GM23338 (cell line): ENCODE results near the gene PHC2. TPM values are rescaled to one million over a fixed set of nuclear protein-coding genes. Genes with fewer than 3 reads are reported as not detected.

ENCODE experiments used
- ATAC-seq: fragments of 200-7000 bp; cut with Tn5 transposase; 3 replicates; pipeline ENCODE4 v1.9.1; 2020
- DNase-seq: peaks from one replicate; pipeline ENCODE4 v3.0.0-alpha.2; 2015; ENCODE audit warnings: low spot score
- H2AFZ ChIP-seq: fragments of 200-600 bp; sonication (generic); 2 replicates; pipeline ENCODE4 v1.8.0; 2016; ENCODE audit warnings: antibody characterized with exemption, mild to moderate bottlenecking, moderate library complexity
- H3F3A ChIP-seq: fragments of 200-600 bp; sonication (generic); replicated peaks from 2 replicates; pipeline ENCODE4 v1.8.0; 2017; ENCODE audit warnings: antibody characterized with exemption, mixed run types, low read depth
- H3K27ac ChIP-seq: fragments of 200-600 bp; sonication (generic); 2 replicates; pipeline ENCODE4 v1.6.1; 2016; ENCODE audit warnings: low read depth
- H3K27me3 ChIP-seq: fragments of 200-600 bp; sonication (generic); 2 replicates; pipeline ENCODE4 v1.8.0; 2016; ENCODE audit warnings: mild to moderate bottlenecking, mixed run types, moderate library complexity; ENCODE audit not compliant: insufficient read depth
- H3K36me3 ChIP-seq: fragments of 200-600 bp; sonication (generic); 2 replicates; pipeline ENCODE4 v1.8.0; 2016; ENCODE audit warnings: mild to moderate bottlenecking; ENCODE audit not compliant: insufficient read depth
- H3K4me1 ChIP-seq: fragments of 200-600 bp; sonication (generic); 2 replicates; pipeline ENCODE4 v1.8.0; 2016; ENCODE audit warnings: mild to moderate bottlenecking, moderate library complexity; ENCODE audit not compliant: insufficient read depth
- H3K4me2 ChIP-seq: fragments of 200-600 bp; sonication (generic); 2 replicates; pipeline ENCODE4 v1.7.1; 2017; ENCODE audit warnings: mixed run types
- H3K4me3 ChIP-seq: fragments of 200-600 bp; sonication (generic); 2 replicates; pipeline ENCODE4 v1.6.1; 2016; ENCODE audit warnings: mixed run types
- H3K79me2 ChIP-seq: fragments of 200-600 bp; sonication (generic); replicated peaks from 2 replicates; pipeline ENCODE4 v1.8.0; 2017; ENCODE audit warnings: mild to moderate bottlenecking; ENCODE audit not compliant: insufficient read depth
- H3K9me2 ChIP-seq: fragments of 200-600 bp; sonication (generic); 2 replicates; pipeline ENCODE4 v1.8.0; 2017; ENCODE audit not compliant: insufficient read depth
- H4K20me1 ChIP-seq: fragments of 200-600 bp; sonication (generic); replicated peaks from 2 replicates; pipeline ENCODE4 v1.8.0; 2017; ENCODE audit warnings: mild to moderate bottlenecking; ENCODE audit not compliant: insufficient read depth
- H3K27ac Mint-ChIP-seq: 2 replicates; pipeline ENCODE4 v1.8.0; 2020; ENCODE audit warnings: inconsistent platforms, mild to moderate bottlenecking, moderate library complexity, mixed read lengths
- H3K27me3 Mint-ChIP-seq: 3 replicates; pipeline ENCODE4 v1.8.0; 2022; ENCODE audit warnings: low read depth, mild to moderate bottlenecking, moderate library complexity, mixed read lengths, inconsistent platforms; ENCODE audit not compliant: insufficient read depth, poor library complexity
- H3K36me3 Mint-ChIP-seq: 3 replicates; pipeline ENCODE4 v1.8.0; 2021; ENCODE audit warnings: low read depth, mild to moderate bottlenecking, inconsistent platforms, moderate library complexity, mixed read lengths
- H3K4me1 Mint-ChIP-seq: 3 replicates; pipeline ENCODE4 v1.8.0; 2020; ENCODE audit warnings: mild to moderate bottlenecking, inconsistent platforms, mixed read lengths
- H3K4me3 Mint-ChIP-seq: 3 replicates; pipeline ENCODE4 v1.8.0; 2021; ENCODE audit warnings: moderate library complexity, mild to moderate bottlenecking, inconsistent platforms, mixed read lengths
- H3K9me3 Mint-ChIP-seq: 3 replicates; pipeline ENCODE4 v1.8.0; 2020; ENCODE audit warnings: moderate library complexity, mild to moderate bottlenecking, inconsistent platforms, mixed read lengths
- JUNB ChIP-seq: IDR thresholded peaks from one replicate; pipeline ENCODE4 v1.6.1; 2016; ENCODE audit warnings: antibody characterized with exemption; ENCODE audit not compliant: unreplicated experiment
- REST ChIP-seq: IDR thresholded peaks from one replicate; pipeline ENCODE4 v1.6.1; 2018; ENCODE audit warnings: antibody characterized with exemption; ENCODE audit not compliant: unreplicated experiment
- STAT1 ChIP-seq: IDR thresholded peaks from one replicate; pipeline ENCODE4 v1.6.1; 2016; ENCODE audit warnings: antibody characterized with exemption; ENCODE audit not compliant: unreplicated experiment
- ZNF114 ChIP-seq: fragments of 250-450 bp; sonication (Bioruptor Pico); IDR thresholded peaks from 2 replicates; pipeline ENCODE4 v1.5.0; 2020; ENCODE audit warnings: mild to moderate bottlenecking, moderate library complexity
- ZNF462 ChIP-seq: fragments of 250-450 bp; sonication (Bioruptor Pico); IDR thresholded peaks from 2 replicates; pipeline ENCODE4 v1.5.0; 2020; ENCODE audit warnings: mild to moderate bottlenecking, moderate library complexity
- polyA plus RNA-seq: library from polyadenylated mRNA; unstranded; fragments of >200 nt; fragmentation: Nextera tagmentation; extraction: Ambion mirVana; gene quantifications from 2 replicates; pipeline ENCODE4 v1.2.1, GENCODE V29; 2016
- total RNA-seq: library from RNA; depleted of rRNA; stranded (reverse); fragments of >200 nt; shearing (Covaris generic); gene quantifications from 2 replicates; pipeline ENCODE4 v1.2.3, GENCODE V29; 2014
- TF ChIP-seq, protein P1 (sequence below), 2 experiments: fragments of 200-600 bp in 1 of 2; sonication (generic) in 1 of 2; conservative IDR thresholded peaks; 2 replicates each; pipeline versions ENCODE4 v1.5.1 to v1.6.1; 2016 to 2017; ENCODE audit warnings: antibody characterized with exemption in 2 of 2, low read depth in 2 of 2, mild to moderate bottlenecking in 2 of 2, moderate library complexity in 1 of 2
- TF ChIP-seq, protein P2 (sequence below): IDR thresholded peaks from 2 replicates; pipeline ENCODE4 v1.6.1; 2016; ENCODE audit warnings: antibody characterized with exemption

Gene PHC2
- total and polyA plus RNA-seq, 2 experiments from 2014 or later: 1.7 to 7.3 TPM

- no peak for TF ChIP-seq REST
- TF ChIP-seq JUNB: no peak
- TF ChIP-seq STAT1: no peak
- TF ChIP-seq, protein P1, sequence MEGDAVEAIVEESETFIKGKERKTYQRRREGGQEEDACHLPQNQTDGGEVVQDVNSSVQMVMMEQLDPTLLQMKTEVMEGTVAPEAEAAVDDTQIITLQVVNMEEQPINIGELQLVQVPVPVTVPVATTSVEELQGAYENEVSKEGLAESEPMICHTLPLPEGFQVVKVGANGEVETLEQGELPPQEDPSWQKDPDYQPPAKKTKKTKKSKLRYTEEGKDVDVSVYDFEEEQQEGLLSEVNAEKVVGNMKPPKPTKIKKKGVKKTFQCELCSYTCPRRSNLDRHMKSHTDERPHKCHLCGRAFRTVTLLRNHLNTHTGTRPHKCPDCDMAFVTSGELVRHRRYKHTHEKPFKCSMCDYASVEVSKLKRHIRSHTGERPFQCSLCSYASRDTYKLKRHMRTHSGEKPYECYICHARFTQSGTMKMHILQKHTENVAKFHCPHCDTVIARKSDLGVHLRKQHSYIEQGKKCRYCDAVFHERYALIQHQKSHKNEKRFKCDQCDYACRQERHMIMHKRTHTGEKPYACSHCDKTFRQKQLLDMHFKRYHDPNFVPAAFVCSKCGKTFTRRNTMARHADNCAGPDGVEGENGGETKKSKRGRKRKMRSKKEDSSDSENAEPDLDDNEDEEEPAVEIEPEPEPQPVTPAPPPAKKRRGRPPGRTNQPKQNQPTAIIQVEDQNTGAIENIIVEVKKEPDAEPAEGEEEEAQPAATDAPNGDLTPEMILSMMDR (conservative IDR thresholded peaks at IDR 0.05; ENCODE audit: low read depth in 2 of 2): no peak
Measured at GRCh38 chr1:33358795-33359503, 71.9 kb downstream of the PHC2 start (continued).

- Histone ChIP-seq H3K9me2 (no peaks in the 10 kb centered on the region), H3K4me3 (no peak overlapping the region), H2AFZ (no peak overlapping the region), H3K4me1 (peaks cover 28% of the 10 kb centered on the region), H3K36me3 (no peaks in the 10 kb centered on the region), H3K27me3 (peaks cover 62% of the 10 kb centered on the region), H3K4me2 (no peak overlapping the region), H3K27ac (no peak overlapping the region), H3F3A (no peaks in the 10 kb centered on the region), H3K79me2 (no peaks in the 10 kb centered on the region), H4K20me1 (peaks cover 5% of the 10 kb centered on the region; the same call in 1 of the 2 replicates)
- ATAC-seq: no peak
- peaks cover 28% of the 10 kb centered on the region for H3K4me1 Mint-ChIP-seq
- DNase-seq: no peak
- H3K36me3 Mint-ChIP-seq: no peaks in the 10 kb centered on the region
- no peak overlapping the region for H3K4me3 Mint-ChIP-seq
- H3K27ac Mint-ChIP-seq: no peak overlapping the region
- peaks cover 6% of the 10 kb centered on the region; the same call in 1 of the 3 replicates for H3K9me3 Mint-ChIP-seq
- peaks cover 41% of the 10 kb centered on the region for H3K27me3 Mint-ChIP-seq
- TF ChIP-seq ZNF462 (CRISPR knock-in tag): no peak
- no peak for TF ChIP-seq ZNF114 (CRISPR knock-in tag)
- TF ChIP-seq, protein P2, sequence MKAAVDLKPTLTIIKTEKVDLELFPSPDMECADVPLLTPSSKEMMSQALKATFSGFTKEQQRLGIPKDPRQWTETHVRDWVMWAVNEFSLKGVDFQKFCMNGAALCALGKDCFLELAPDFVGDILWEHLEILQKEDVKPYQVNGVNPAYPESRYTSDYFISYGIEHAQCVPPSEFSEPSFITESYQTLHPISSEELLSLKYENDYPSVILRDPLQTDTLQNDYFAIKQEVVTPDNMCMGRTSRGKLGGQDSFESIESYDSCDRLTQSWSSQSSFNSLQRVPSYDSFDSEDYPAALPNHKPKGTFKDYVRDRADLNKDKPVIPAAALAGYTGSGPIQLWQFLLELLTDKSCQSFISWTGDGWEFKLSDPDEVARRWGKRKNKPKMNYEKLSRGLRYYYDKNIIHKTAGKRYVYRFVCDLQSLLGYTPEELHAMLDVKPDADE: no peak
Measured at GRCh38 chr1:33358114-33358794, 72.6 kb downstream of the PHC2 start.
